Measurements from ENCODE around the gene CAPN10. TPM values are rescaled to one million over a fixed set of nuclear protein-coding genes. Genes with fewer than 3 reads are reported as not detected.

Gene CAPN10
- polyA plus RNA-seq, 1 donor (not counting 4 experiments of a cell fraction or from before 2014, with no cell fraction given): 7.1 TPM

GRCh38 chr2:240642806-240643092, 56.2 kb downstream of the CAPN10 start:
- H3K4me3 ChIP-seq (ENCODE audit: control insufficient read depth in 2 of 3, extremely low read depth in 1 of 3, insufficient read depth in 2 of 3, low read depth in 1 of 3, low read length in 3 of 3): no peak overlapping the region
- no peaks in the 10 kb centered on the region for H3K9me3 ChIP-seq (ENCODE audit: control insufficient read depth, low read depth, low read length)
- H3K27ac ChIP-seq (ENCODE audit: control insufficient read depth, insufficient read depth, low read length): no peak overlapping the region
- H3K9me1 ChIP-seq (ENCODE audit: control insufficient read depth, extremely low read depth, insufficient read depth, low read length): no peaks in the 10 kb centered on the region
- no peak for FAIRE-seq
- no peaks in the 10 kb centered on the region for H3K79me2 ChIP-seq (ENCODE audit: control insufficient read depth, insufficient read depth, low read length)
- no peak for TF ChIP-seq EZH2 (IDR thresholded peaks at IDR 0.05; ENCODE audit: low read length)
- no peak for TF ChIP-seq CTCF (optimal IDR thresholded peaks at IDR 0.05 in 1 of 3, IDR thresholded peaks at IDR 0.05 in 1 of 3, conservative IDR thresholded peaks at IDR 0.05 in 1 of 3; ENCODE audit: extremely low read depth in 1 of 3, insufficient read depth in 2 of 3, low read length in 3 of 3)
- H4K20me1 ChIP-seq (ENCODE audit: control insufficient read depth, extremely low read depth, insufficient read depth, low read length): no peaks in the 10 kb centered on the region
- no peaks in the 10 kb centered on the region for H3K36me3 ChIP-seq (ENCODE audit: control insufficient read depth in 2 of 2, extremely low read depth in 1 of 2, insufficient read depth in 2 of 2, low read length in 2 of 2)
- no peak overlapping the region for H3K4me2 ChIP-seq (ENCODE audit: control insufficient read depth, extremely low read depth, insufficient read depth, low read depth, low read length)
- DNase-seq (ENCODE audit: low read depth, low spot score): no peak
- H3K9ac ChIP-seq (ENCODE audit: control insufficient read depth, extremely low read depth, insufficient read depth, low read length): no peak overlapping the region
- H3K4me1 ChIP-seq (ENCODE audit: control insufficient read depth, extremely low read depth, insufficient read depth, low read length): no peaks in the 10 kb centered on the region
- H3K27me3 ChIP-seq (ENCODE audit: control insufficient read depth, extremely low read depth, insufficient read depth, low read length): peaks cover 20% of the 10 kb centered on the region
- dilution Hi-C loops (cut with MboI; ENCODE audit: extremely low pct_ligation_motif_present, low sequenced_read_pairs): no loop called here
- H2AFZ ChIP-seq (ENCODE audit: control insufficient read depth, low read length): no peak overlapping the region

- Histone ChIP-seq H3K27me3 (ENCODE audit: control insufficient read depth, extremely low read depth, insufficient read depth, low read length) (peaks cover 25% of the 10 kb centered on the region), H3K4me3 (ENCODE audit: control insufficient read depth in 2 of 3, extremely low read depth in 1 of 3, insufficient read depth in 2 of 3, low read depth in 1 of 3, low read length in 3 of 3) (no peak overlapping the region), H3K27ac (ENCODE audit: control insufficient read depth, insufficient read depth, low read length) (no peak overlapping the region), H4K20me1 (ENCODE audit: control insufficient read depth, extremely low read depth, insufficient read depth, low read length) (no peaks in the 10 kb centered on the region), H3K4me1 (ENCODE audit: control insufficient read depth, extremely low read depth, insufficient read depth, low read length) (no peaks in the 10 kb centered on the region), H3K36me3 (ENCODE audit: control insufficient read depth in 2 of 2, extremely low read depth in 1 of 2, insufficient read depth in 2 of 2, low read length in 2 of 2) (no peaks in the 10 kb centered on the region), H3K4me2 (ENCODE audit: control insufficient read depth, extremely low read depth, insufficient read depth, low read depth, low read length) (no peak overlapping the region), H3K9me1 (ENCODE audit: control insufficient read depth, extremely low read depth, insufficient read depth, low read length) (no peaks in the 10 kb centered on the region), H2AFZ (ENCODE audit: control insufficient read depth, low read length) (no peak overlapping the region), H3K9me3 (ENCODE audit: control insufficient read depth, low read depth, low read length) (no peaks in the 10 kb centered on the region), H3K9ac (ENCODE audit: control insufficient read depth, extremely low read depth, insufficient read depth, low read length) (no peak overlapping the region), H3K79me2 (ENCODE audit: control insufficient read depth, insufficient read depth, low read length) (no peaks in the 10 kb centered on the region)
- FAIRE-seq (no peak), DNase-seq (ENCODE audit: low read depth, low spot score) (no peak)
- dilution Hi-C loops (cut with MboI; ENCODE audit: extremely low pct_ligation_motif_present, low sequenced_read_pairs): no loop called here
- TF ChIP-seq EZH2 (IDR thresholded peaks at IDR 0.05; ENCODE audit: low read length) (no peak), CTCF (optimal IDR thresholded peaks at IDR 0.05 in 1 of 3, IDR thresholded peaks at IDR 0.05 in 1 of 3, conservative IDR thresholded peaks at IDR 0.05 in 1 of 3; ENCODE audit: extremely low read depth in 1 of 3, insufficient read depth in 2 of 3, low read length in 3 of 3) (no peak)
Observed at GRCh38 chr2:240643093-240643810, 56.7 kb downstream of the CAPN10 start.

Measured in keratinocyte (primary cell).